ENCODE data around the gene TMEM255B.

Gene TMEM255B

DNA sequence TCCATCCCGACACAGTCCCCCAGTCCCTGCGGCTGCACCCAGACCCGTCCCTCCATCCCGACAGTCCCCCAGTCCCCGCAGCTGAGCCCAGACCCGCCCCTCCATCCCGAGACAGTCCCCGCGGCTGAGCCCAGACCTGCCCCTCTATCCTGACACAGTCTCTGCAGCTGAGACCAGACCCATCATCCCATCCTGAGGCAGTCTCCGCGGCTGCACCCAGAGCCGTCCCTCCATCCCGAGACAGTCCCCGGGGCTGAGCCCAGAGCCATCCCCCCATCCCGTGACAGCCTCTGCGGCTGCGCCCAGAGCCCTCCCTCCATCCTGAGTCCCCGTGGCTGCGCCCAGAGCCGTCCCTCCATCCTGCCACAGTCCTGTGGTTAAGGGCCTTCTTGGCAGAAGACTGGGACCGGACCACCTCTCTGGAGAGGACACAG lies 28.8 kb upstream of the TMEM255B start:
- no peak for DNase-seq
- no peak overlapping the region for H3K27ac ChIP-seq (ENCODE audit: low read length, poor library complexity, severe bottlenecking)
- no peak overlapping the region for H3K4me3 ChIP-seq (ENCODE audit: insufficient read depth in 1 of 2, low read depth in 1 of 2, low read length in 2 of 2)
- peak overlapping the region in 1 of 2 experiments; percentile 18 for H3K23ac ChIP-seq (ENCODE audit: low read length in 2 of 2)
- H2BK120ac ChIP-seq (ENCODE audit: low read depth, low read length), result no peak overlapping the region
- no peak overlapping the region for H2AK5ac ChIP-seq (ENCODE audit: low read length, severe bottlenecking)
- no peak overlapping the region for H3K4me2 ChIP-seq (ENCODE audit: low read length, poor library complexity, severe bottlenecking)
- no peak overlapping the region for H2AFZ ChIP-seq (ENCODE audit: low read depth, low read length)
- peaks cover 32 to 33% of the 10 kb centered on the region in 2 experiments for H3K27me3 ChIP-seq (ENCODE audit: control insufficient read depth in 1 of 2, insufficient read depth in 1 of 2, low read length in 2 of 2)
- peaks cover 6% of the 10 kb centered on the region for H3K4me1 ChIP-seq (ENCODE audit: control insufficient read depth, insufficient read depth, low read depth, low read length)
- H2BK12ac ChIP-seq (ENCODE audit: low read length in 2 of 2), result no peak overlapping the region
- H3K9ac ChIP-seq (ENCODE audit: low read length), result no peak overlapping the region
- H3K4ac ChIP-seq (ENCODE audit: low read depth in 1 of 2, low read length in 2 of 2), result no peak overlapping the region
- WGBS, result 91% methylated on average over 21 of the region's 21 CpGs
- peaks cover 3% of the 10 kb centered on the region for H3K9me3 ChIP-seq (ENCODE audit: control insufficient read depth, low read length)
- no peak overlapping the region for H2BK15ac ChIP-seq (ENCODE audit: low read depth, poor library complexity, severe bottlenecking)
- no peaks in the 10 kb centered on the region for H3K79me1 ChIP-seq (replicated peaks; ENCODE audit: low read length, poor library complexity, severe bottlenecking)
- no peak overlapping the region for H3K14ac ChIP-seq (ENCODE audit: low read length in 2 of 2)
- H3K36me3 ChIP-seq (ENCODE audit: control insufficient read depth in 1 of 2, insufficient read depth in 2 of 2, low read depth in 1 of 2, low read length in 2 of 2), result no peaks in the 10 kb centered on the region
- no peak overlapping the region for H4K91ac ChIP-seq (ENCODE audit: low read length)
- H2BK5ac ChIP-seq (ENCODE audit: low read depth, low read length, poor library complexity, severe bottlenecking), result no peak overlapping the region
- H3K18ac ChIP-seq (ENCODE audit: low read depth in 1 of 2, low read length in 2 of 2), result no peak overlapping the region
- H4K8ac ChIP-seq (ENCODE audit: low read length), result no peak overlapping the region

DNA sequence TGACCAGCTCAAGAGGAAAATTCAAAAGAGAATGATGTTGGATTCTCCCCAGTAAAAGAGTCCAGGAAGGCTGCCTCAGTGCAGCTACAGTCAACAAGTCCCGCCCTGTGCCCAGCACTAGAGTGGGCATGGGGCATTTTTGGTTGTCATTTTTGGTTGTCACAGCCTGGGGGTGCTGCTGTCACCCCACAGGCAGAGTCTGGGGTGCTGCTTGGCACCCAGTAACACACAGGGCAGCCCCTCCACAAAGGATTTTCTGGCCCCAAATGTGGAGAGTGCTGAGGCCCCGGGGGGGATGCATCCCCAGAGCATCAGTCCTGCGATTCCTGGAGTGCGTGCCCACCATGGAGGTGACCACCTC lies 28.2 kb upstream of the TMEM255B start:
- Histone ChIP-seq H3K27ac (ENCODE audit: low read length, poor library complexity, severe bottlenecking) (no peak overlapping the region), H2BK5ac (ENCODE audit: low read depth, low read length, poor library complexity, severe bottlenecking) (no peak overlapping the region), H4K91ac (ENCODE audit: low read length) (no peak overlapping the region), H3K4me2 (ENCODE audit: low read length, poor library complexity, severe bottlenecking) (no peak overlapping the region), H3K9ac (ENCODE audit: low read length) (no peak overlapping the region), H2AK5ac (ENCODE audit: low read length, severe bottlenecking) (no peak overlapping the region), H3K27me3 (ENCODE audit: control insufficient read depth in 1 of 2, insufficient read depth in 1 of 2, low read length in 2 of 2) (peaks cover 33 to 37% of the 10 kb centered on the region in 2 experiments), H3K4me1 (ENCODE audit: control insufficient read depth, insufficient read depth, low read depth, low read length) (peaks cover 6% of the 10 kb centered on the region), H2BK12ac (ENCODE audit: low read length in 2 of 2) (no peak overlapping the region), H3K4ac (ENCODE audit: low read depth in 1 of 2, low read length in 2 of 2) (no peak overlapping the region), H3K4me3 (ENCODE audit: insufficient read depth in 1 of 2, low read depth in 1 of 2, low read length in 2 of 2) (no peak overlapping the region), H3K14ac (ENCODE audit: low read length in 2 of 2) (no peak overlapping the region), H3K23ac (ENCODE audit: low read length in 2 of 2) (no peak overlapping the region), H4K8ac (ENCODE audit: low read length) (no peak overlapping the region), H3K18ac (ENCODE audit: low read depth in 1 of 2, low read length in 2 of 2) (no peak overlapping the region), H2BK15ac (ENCODE audit: low read depth, poor library complexity, severe bottlenecking) (no peak overlapping the region), H2AFZ (ENCODE audit: low read depth, low read length) (no peak overlapping the region), H3K79me1 (replicated peaks; ENCODE audit: low read length, poor library complexity, severe bottlenecking) (no peaks in the 10 kb centered on the region), H3K9me3 (ENCODE audit: control insufficient read depth, low read length) (peaks cover 3% of the 10 kb centered on the region), H2BK120ac (ENCODE audit: low read depth, low read length) (no peak overlapping the region), H3K36me3 (ENCODE audit: control insufficient read depth in 1 of 2, insufficient read depth in 2 of 2, low read depth in 1 of 2, low read length in 2 of 2) (no peaks in the 10 kb centered on the region)
- WGBS, result 95% methylated on average over 4 of the region's 4 CpGs
- DNase-seq, result no peak

DNA sequence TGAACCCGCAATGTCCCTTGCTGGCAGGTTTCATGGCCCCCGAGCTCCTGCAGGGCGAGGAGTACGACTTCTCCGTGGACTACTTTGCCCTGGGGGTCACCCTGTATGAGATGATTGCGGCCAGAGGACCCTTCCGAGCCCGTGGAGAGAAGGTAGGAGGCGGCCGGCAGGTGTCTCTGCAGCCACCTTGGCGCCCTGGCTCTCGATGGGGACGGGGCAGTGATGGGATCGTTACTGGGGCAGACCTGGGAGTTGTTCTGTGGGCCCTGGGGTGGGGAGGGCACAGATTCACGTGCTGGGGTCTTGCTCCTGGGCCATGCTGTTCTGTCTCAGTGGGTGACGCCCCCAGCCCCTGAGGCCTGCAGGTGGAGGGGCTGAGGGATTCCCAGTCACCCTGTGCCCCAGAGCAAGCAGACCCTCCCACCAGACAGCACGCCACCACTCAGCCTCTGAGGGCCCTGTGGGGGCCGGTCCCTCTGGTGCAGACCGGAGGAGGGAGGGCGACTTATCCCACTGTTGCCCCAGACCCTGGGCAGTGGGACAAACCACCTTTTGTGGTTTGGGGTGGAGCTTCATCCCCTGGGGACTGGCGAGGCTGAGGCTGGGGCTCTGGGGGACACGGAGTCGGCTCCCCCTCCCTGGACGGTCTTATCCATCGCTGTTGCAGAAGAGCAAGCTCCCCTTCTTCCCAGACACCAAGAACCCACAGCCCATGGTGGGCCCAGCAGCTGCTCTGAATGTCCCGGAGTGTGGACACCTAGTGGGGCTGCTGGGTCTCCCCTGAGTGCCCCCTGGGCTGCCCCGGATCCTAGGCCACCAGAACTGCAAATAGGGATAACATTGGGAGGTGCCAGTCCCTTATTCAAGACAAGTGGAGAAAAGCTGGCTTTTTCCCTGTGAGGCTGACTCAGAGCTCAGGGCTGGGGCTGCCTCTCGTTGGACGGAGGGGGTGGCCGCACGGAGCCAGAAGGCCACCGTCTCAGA lies 27.5 kb upstream of the TMEM255B start:
- Histone ChIP-seq H3K4ac (ENCODE audit: low read depth in 1 of 2, low read length in 2 of 2) (no peak overlapping the region), H2BK15ac (ENCODE audit: low read depth, poor library complexity, severe bottlenecking) (no peak overlapping the region), H3K79me1 (replicated peaks; ENCODE audit: low read length, poor library complexity, severe bottlenecking) (no peaks in the 10 kb centered on the region), H3K9me3 (ENCODE audit: control insufficient read depth, low read length) (peaks cover 3% of the 10 kb centered on the region), H3K4me2 (ENCODE audit: low read length, poor library complexity, severe bottlenecking) (no peak overlapping the region), H2BK120ac (ENCODE audit: low read depth, low read length) (no peak overlapping the region), H2BK5ac (ENCODE audit: low read depth, low read length, poor library complexity, severe bottlenecking) (no peak overlapping the region), H2BK12ac (ENCODE audit: low read length in 2 of 2) (no peak overlapping the region), H3K18ac (ENCODE audit: low read depth in 1 of 2, low read length in 2 of 2) (no peak overlapping the region), H3K23ac (ENCODE audit: low read length in 2 of 2) (no peak overlapping the region), H3K4me1 (ENCODE audit: control insufficient read depth, insufficient read depth, low read depth, low read length) (peaks cover 6% of the 10 kb centered on the region), H3K4me3 (ENCODE audit: insufficient read depth in 1 of 2, low read depth in 1 of 2, low read length in 2 of 2) (no peak overlapping the region), H4K8ac (ENCODE audit: low read length) (no peak overlapping the region), H3K9ac (ENCODE audit: low read length) (no peak overlapping the region), H3K14ac (ENCODE audit: low read length in 2 of 2) (no peak overlapping the region), H2AFZ (ENCODE audit: low read depth, low read length) (no peak overlapping the region), H3K27me3 (ENCODE audit: control insufficient read depth in 1 of 2, insufficient read depth in 1 of 2, low read length in 2 of 2) (peaks cover 33 to 43% of the 10 kb centered on the region in 2 experiments), H4K91ac (ENCODE audit: low read length) (no peak overlapping the region), H3K27ac (ENCODE audit: low read length, poor library complexity, severe bottlenecking) (no peak overlapping the region), H3K36me3 (ENCODE audit: control insufficient read depth in 1 of 2, insufficient read depth in 2 of 2, low read depth in 1 of 2, low read length in 2 of 2) (no peaks in the 10 kb centered on the region), H2AK5ac (ENCODE audit: low read length, severe bottlenecking) (no peak overlapping the region)
- no peak for DNase-seq
- WGBS, result 81% methylated on average over 30 of the region's 32 CpGs

DNA sequence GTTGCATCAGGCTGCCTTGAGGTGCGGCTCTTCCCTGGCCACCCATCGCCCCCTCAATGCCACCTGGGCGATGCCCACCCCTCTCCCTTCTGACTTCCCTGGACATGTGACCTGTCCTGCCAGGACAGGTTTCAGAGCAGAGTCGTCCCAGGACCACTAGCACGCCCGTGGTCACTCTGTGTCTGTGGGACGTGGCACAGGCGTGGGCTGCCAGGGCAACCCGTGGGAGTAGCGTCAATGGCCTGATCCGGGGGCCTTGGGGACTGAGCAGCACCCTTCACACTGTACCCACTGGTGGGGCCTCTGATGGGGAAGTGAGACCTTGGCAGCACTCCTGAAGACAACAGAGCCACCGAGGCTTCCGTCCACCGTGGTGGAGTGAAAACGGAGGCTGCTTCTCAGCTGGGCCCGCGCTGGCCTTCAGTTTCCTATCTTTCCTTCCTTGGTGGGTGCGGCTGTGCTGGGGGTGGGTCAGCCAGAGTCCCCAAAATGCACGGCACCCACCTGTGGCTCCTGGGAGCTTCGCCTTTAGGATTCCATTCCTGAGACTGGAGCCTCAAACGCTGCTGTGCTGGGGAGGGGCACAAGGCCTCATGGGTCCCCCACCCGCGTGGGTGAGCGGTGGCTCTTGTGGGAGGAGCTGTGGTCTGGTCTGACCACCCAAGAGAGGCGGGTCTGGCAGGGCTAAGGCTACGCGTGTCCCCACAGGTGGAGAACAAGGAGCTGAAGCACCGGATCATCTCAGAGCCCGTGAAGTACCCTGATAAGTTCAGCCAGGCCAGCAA lies 26.7 kb upstream of the TMEM255B start:
- H2AK5ac ChIP-seq (ENCODE audit: low read length, severe bottlenecking), result no peak overlapping the region
- no peak overlapping the region for H3K4me3 ChIP-seq (ENCODE audit: insufficient read depth in 1 of 2, low read depth in 1 of 2, low read length in 2 of 2)
- WGBS, result 85% methylated on average over 29 of the region's 29 CpGs
- no peaks in the 10 kb centered on the region for H3K36me3 ChIP-seq (ENCODE audit: control insufficient read depth in 1 of 2, insufficient read depth in 2 of 2, low read depth in 1 of 2, low read length in 2 of 2)
- H3K14ac ChIP-seq (ENCODE audit: low read length in 2 of 2), result no peak overlapping the region
- H2AFZ ChIP-seq (ENCODE audit: low read depth, low read length), result no peak overlapping the region
- H3K4me2 ChIP-seq (ENCODE audit: low read length, poor library complexity, severe bottlenecking), result no peak overlapping the region
- peaks cover 4% of the 10 kb centered on the region for H3K4me1 ChIP-seq (ENCODE audit: control insufficient read depth, insufficient read depth, low read depth, low read length)
- H3K4ac ChIP-seq (ENCODE audit: low read depth in 1 of 2, low read length in 2 of 2), result no peak overlapping the region
- H3K79me1 ChIP-seq (replicated peaks; ENCODE audit: low read length, poor library complexity, severe bottlenecking), result no peaks in the 10 kb centered on the region
- H3K18ac ChIP-seq (ENCODE audit: low read depth in 1 of 2, low read length in 2 of 2), result no peak overlapping the region
- no peak overlapping the region for H3K23ac ChIP-seq (ENCODE audit: low read length in 2 of 2)
- H2BK12ac ChIP-seq (ENCODE audit: low read length in 2 of 2), result no peak overlapping the region
- no peaks in the 10 kb centered on the region for H3K9me3 ChIP-seq (ENCODE audit: control insufficient read depth, low read length)
- no peak overlapping the region for H4K91ac ChIP-seq (ENCODE audit: low read length)
- H3K27me3 ChIP-seq (ENCODE audit: control insufficient read depth in 1 of 2, insufficient read depth in 1 of 2, low read length in 2 of 2), result peaks cover 36 to 51% of the 10 kb centered on the region in 2 experiments
- H3K9ac ChIP-seq (ENCODE audit: low read length), result no peak overlapping the region
- H2BK15ac ChIP-seq (ENCODE audit: low read depth, poor library complexity, severe bottlenecking), result no peak overlapping the region
- no peak overlapping the region for H4K8ac ChIP-seq (ENCODE audit: low read length)
- DNase-seq, result no peak
- H2BK120ac ChIP-seq (ENCODE audit: low read depth, low read length), result no peak overlapping the region
- H3K27ac ChIP-seq (ENCODE audit: low read length, poor library complexity, severe bottlenecking), result no peak overlapping the region
- H2BK5ac ChIP-seq (ENCODE audit: low read depth, low read length, poor library complexity, severe bottlenecking), result no peak overlapping the region
